Measurements from ENCODE around the gene SERPINA9.

Gene SERPINA9

GRCh38 chr14:94480809-94481208, 4.8 kb upstream of the SERPINA9 start:
- no peak for DNase-seq

GRCh38 chr14:94478420-94478819, 2.4 kb upstream of the SERPINA9 start:
- H3K27ac ChIP-seq (ENCODE audit: low read length): no peak overlapping the region
- ATAC-seq (ENCODE audit: insufficient read depth, low read depth): no peak
- H3K79me2 ChIP-seq (ENCODE audit: insufficient read depth, low read length): no peaks in the 10 kb centered on the region
- H3K9ac ChIP-seq (ENCODE audit: low read depth, low read length): no peak overlapping the region
- peaks cover 3% of the 10 kb centered on the region for H3K9me3 ChIP-seq (ENCODE audit: insufficient read depth, low read length, severe bottlenecking)
- TF ChIP-seq EZH2 (IDR thresholded peaks at IDR 0.05; ENCODE audit: borderline replicate concordance, low read depth, low read length, severe bottlenecking) (no peak), CTCF (IDR thresholded peaks at IDR 0.05; ENCODE audit: borderline replicate concordance, extremely low read depth, low read length, poor library complexity, severe bottlenecking) (no peak)
- no peaks in the 10 kb centered on the region for H3K36me3 ChIP-seq (ENCODE audit: insufficient read depth, low read length)
- H3K4me3 ChIP-seq (ENCODE audit: low read depth in 1 of 2, low read length in 2 of 2): no peak overlapping the region
- H3K27me3 ChIP-seq (ENCODE audit: insufficient read depth, low read length, poor library complexity): no peaks in the 10 kb centered on the region
- H2AFZ ChIP-seq (ENCODE audit: low read depth, low read length): no peak overlapping the region
- H3K4me1 ChIP-seq (ENCODE audit: insufficient read depth, low read length): no peaks in the 10 kb centered on the region
- no peak overlapping the region for H3K4me2 ChIP-seq (ENCODE audit: insufficient read depth, low read length)
- DNase-seq: no peak
- H4K20me1 ChIP-seq (ENCODE audit: insufficient read depth, low read length): no peaks in the 10 kb centered on the region

More at GRCh38 chr14:94480809-94481208, 4.8 kb upstream of the SERPINA9 start:
- no peak overlapping the region for H3K4me3 ChIP-seq (ENCODE audit: low read depth in 1 of 2, low read length in 2 of 2)
- no peaks in the 10 kb centered on the region for H4K20me1 ChIP-seq (ENCODE audit: insufficient read depth, low read length)
- no peak for TF ChIP-seq EZH2 (IDR thresholded peaks at IDR 0.05; ENCODE audit: borderline replicate concordance, low read depth, low read length, severe bottlenecking)
- no peak for TF ChIP-seq CTCF (IDR thresholded peaks at IDR 0.05; ENCODE audit: borderline replicate concordance, extremely low read depth, low read length, poor library complexity, severe bottlenecking)
- H3K4me2 ChIP-seq (ENCODE audit: insufficient read depth, low read length): no peak overlapping the region
- H3K27me3 ChIP-seq (ENCODE audit: insufficient read depth, low read length, poor library complexity): no peaks in the 10 kb centered on the region
- peaks cover 3% of the 10 kb centered on the region for H3K9me3 ChIP-seq (ENCODE audit: insufficient read depth, low read length, severe bottlenecking)
- no peak overlapping the region for H2AFZ ChIP-seq (ENCODE audit: low read depth, low read length)
- no peaks in the 10 kb centered on the region for H3K79me2 ChIP-seq (ENCODE audit: insufficient read depth, low read length)
- no peak for ATAC-seq (ENCODE audit: insufficient read depth, low read depth)
- no peak overlapping the region for H3K9ac ChIP-seq (ENCODE audit: low read depth, low read length)
- H3K36me3 ChIP-seq (ENCODE audit: insufficient read depth, low read length): no peaks in the 10 kb centered on the region
- no peak overlapping the region for H3K27ac ChIP-seq (ENCODE audit: low read length)
- no peaks in the 10 kb centered on the region for H3K4me1 ChIP-seq (ENCODE audit: insufficient read depth, low read length)

GRCh38 chr14:94474581-94475031, 1.4 kb downstream of the SERPINA9 start:
- TF ChIP-seq CTCF (IDR thresholded peaks at IDR 0.05; ENCODE audit: borderline replicate concordance, extremely low read depth, low read length, poor library complexity, severe bottlenecking): no peak
- no peak for TF ChIP-seq EZH2 (IDR thresholded peaks at IDR 0.05; ENCODE audit: borderline replicate concordance, low read depth, low read length, severe bottlenecking)
- Histone ChIP-seq H3K4me1 (ENCODE audit: insufficient read depth, low read length) (no peaks in the 10 kb centered on the region), H4K20me1 (ENCODE audit: insufficient read depth, low read length) (no peaks in the 10 kb centered on the region), H3K27me3 (ENCODE audit: insufficient read depth, low read length, poor library complexity) (peaks cover 6% of the 10 kb centered on the region), H3K27ac (ENCODE audit: low read length) (no peak overlapping the region), H3K4me2 (ENCODE audit: insufficient read depth, low read length) (no peak overlapping the region), H3K79me2 (ENCODE audit: insufficient read depth, low read length) (no peaks in the 10 kb centered on the region), H3K9ac (ENCODE audit: low read depth, low read length) (no peak overlapping the region), H3K9me3 (ENCODE audit: insufficient read depth, low read length, severe bottlenecking) (peaks cover 3% of the 10 kb centered on the region), H3K36me3 (ENCODE audit: insufficient read depth, low read length) (no peaks in the 10 kb centered on the region), H2AFZ (ENCODE audit: low read depth, low read length) (no peak overlapping the region), H3K4me3 (ENCODE audit: low read depth in 1 of 2, low read length in 2 of 2) (no peak overlapping the region)
- ATAC-seq (ENCODE audit: insufficient read depth, low read depth): no peak
- no peak for DNase-seq
